ENCODE measurements around the gene LEFTY2. TPM values are rescaled to one million over a fixed set of nuclear protein-coding genes. Genes with fewer than 3 reads are reported as not detected.

LEFTY2 gene
- total and polyA plus RNA-seq, 9 of the 15 experiments (the other 6 are each of a cell fraction or from before 2014, with no cell fraction given) = 0.04 to 0.14 TPM; not detected in 7

DNA sequence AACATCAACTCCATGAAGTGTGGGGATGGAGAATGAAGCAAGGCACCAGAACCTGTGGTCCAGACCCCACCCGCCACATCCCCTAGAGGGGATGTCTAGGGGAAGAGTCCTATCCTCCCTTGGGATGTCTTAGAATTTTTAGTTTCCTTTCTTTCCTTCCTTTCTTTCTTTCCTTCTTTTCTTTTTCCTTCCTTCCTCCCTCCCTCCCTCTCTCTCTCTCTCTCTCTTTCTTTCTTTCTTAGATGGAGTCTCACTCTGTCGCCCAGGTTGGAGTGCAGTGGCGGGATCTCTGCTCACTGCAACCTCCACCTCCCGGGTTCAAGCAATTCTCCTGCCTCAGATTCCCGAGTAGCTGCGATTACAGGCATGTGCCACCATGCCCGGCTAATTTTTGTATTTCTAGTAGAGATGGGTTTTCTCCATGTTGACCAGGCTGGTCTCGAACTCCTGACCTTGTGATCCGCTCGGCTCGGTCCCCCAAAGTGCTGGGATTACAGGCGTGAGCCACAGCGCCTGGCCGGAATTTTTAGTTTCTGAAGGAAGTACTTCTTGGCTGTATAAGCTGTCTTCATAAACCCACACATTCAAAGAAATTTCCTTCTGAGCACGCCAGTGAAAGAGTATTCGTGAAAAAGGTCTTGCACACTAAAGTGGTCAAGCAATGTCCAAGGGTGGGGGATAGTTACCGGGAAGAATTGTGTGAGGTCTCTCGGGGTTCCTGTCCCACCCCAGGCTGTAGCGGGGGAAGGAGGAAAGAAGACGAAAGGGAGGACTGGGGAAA lies 20.8 kb upstream of the LEFTY2 start (continued):
- TF ChIP-seq, protein P1, sequence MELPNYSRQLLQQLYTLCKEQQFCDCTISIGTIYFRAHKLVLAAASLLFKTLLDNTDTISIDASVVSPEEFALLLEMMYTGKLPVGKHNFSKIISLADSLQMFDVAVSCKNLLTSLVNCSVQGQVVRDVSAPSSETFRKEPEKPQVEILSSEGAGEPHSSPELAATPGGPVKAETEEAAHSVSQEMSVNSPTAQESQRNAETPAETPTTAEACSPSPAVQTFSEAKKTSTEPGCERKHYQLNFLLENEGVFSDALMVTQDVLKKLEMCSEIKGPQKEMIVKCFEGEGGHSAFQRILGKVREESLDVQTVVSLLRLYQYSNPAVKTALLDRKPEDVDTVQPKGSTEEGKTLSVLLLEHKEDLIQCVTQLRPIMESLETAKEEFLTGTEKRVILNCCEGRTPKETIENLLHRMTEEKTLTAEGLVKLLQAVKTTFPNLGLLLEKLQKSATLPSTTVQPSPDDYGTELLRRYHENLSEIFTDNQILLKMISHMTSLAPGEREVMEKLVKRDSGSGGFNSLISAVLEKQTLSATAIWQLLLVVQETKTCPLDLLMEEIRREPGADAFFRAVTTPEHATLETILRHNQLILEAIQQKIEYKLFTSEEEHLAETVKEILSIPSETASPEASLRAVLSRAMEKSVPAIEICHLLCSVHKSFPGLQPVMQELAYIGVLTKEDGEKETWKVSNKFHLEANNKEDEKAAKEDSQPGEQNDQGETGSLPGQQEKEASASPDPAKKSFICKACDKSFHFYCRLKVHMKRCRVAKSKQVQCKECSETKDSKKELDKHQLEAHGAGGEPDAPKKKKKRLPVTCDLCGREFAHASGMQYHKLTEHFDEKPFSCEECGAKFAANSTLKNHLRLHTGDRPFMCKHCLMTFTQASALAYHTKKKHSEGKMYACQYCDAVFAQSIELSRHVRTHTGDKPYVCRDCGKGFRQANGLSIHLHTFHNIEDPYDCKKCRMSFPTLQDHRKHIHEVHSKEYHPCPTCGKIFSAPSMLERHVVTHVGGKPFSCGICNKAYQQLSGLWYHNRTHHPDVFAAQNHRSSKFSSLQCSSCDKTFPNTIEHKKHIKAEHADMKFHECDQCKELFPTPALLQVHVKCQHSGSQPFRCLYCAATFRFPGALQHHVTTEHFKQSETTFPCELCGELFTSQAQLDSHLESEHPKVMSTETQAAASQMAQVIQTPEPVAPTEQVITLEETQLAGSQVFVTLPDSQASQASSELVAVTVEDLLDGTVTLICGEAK (IDR thresholded peaks at IDR 0.05) = no peak
- TF ChIP-seq, protein P1 (CRISPR knock-in tag; IDR thresholded peaks at IDR 0.05) = no peak
- TF ChIP-seq SNRNP70 (optimal IDR thresholded peaks at IDR 0.05; ENCODE audit: low read depth, low read length) (no peak), MEF2A (IDR thresholded peaks at IDR 0.05; ENCODE audit: control insufficient read depth, low read depth, low read length) (no peak), SRSF1 (IDR thresholded peaks at IDR 0.05; ENCODE audit: low read depth, low read length) (no peak), MBD1 (CRISPR knock-in tag; IDR thresholded peaks at IDR 0.05) (peak; percentile 71; the same call in 1 of the 2 replicates), NR2F6 (CRISPR knock-in tag; IDR thresholded peaks at IDR 0.05) (no peak), ZNF398 (CRISPR knock-in tag; IDR thresholded peaks at IDR 0.05) (no peak), POLR2G (IDR thresholded peaks at IDR 0.05; ENCODE audit: low read depth, low read length) (no peak), ZNF778 (CRISPR knock-in tag; IDR thresholded peaks at IDR 0.05) (no peak)
- TF ChIP-seq, protein P2, sequence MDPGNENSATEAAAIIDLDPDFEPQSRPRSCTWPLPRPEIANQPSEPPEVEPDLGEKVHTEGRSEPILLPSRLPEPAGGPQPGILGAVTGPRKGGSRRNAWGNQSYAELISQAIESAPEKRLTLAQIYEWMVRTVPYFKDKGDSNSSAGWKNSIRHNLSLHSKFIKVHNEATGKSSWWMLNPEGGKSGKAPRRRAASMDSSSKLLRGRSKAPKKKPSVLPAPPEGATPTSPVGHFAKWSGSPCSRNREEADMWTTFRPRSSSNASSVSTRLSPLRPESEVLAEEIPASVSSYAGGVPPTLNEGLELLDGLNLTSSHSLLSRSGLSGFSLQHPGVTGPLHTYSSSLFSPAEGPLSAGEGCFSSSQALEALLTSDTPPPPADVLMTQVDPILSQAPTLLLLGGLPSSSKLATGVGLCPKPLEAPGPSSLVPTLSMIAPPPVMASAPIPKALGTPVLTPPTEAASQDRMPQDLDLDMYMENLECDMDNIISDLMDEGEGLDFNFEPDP (CRISPR knock-in tag; IDR thresholded peaks at IDR 0.05) = no peak
